Tibial nerve (tissue), 4 donors: ENCODE measurements around the gene NTSR1. TPM values are rescaled to one million over a fixed set of nuclear protein-coding genes. Genes with fewer than 3 reads are reported as not detected.

Experiments
- DNase-seq, 2 donors: peaks; one replicate each; pipeline ENCODE4 v3.0.0-alpha.2; 2019; ENCODE audit warnings: low spot score in 2 of 2
- H3K27ac ChIP-seq, 4 donors: fragments of 200-600 bp; sonication (generic) in 3 of 4; one replicate each; pipeline ENCODE4 v1.5.1; 2017 to 2019; ENCODE audit warnings: mild to moderate bottlenecking in 1 of 4
- H3K27me3 ChIP-seq, 2 donors: fragments of 200-600 bp; sonication (generic) in 1 of 2; one replicate each; pipeline versions ENCODE4 v1.5.1 to v1.6.0; 2017 to 2019
- H3K36me3 ChIP-seq, 3 donors: fragments of 200-600 bp; sonication (generic); one replicate each; pipeline ENCODE4 v1.5.1; 2018 to 2019
- H3K4me1 ChIP-seq, 4 donors: fragments of 200-600 bp; sonication (generic) in 3 of 4; one replicate each; pipeline ENCODE4 v1.5.1; 2017 to 2019
- H3K4me3 ChIP-seq, 4 donors: fragments of 200-600 bp; sonication (generic) in 3 of 4; one replicate each; pipeline ENCODE4 v1.5.1; 2017 to 2019; ENCODE audit warnings: mild to moderate bottlenecking in 1 of 4, moderate library complexity in 1 of 4
- H3K9me3 ChIP-seq, 4 donors: fragments of 200-600 bp; sonication (generic) in 3 of 4; one replicate each; pipeline ENCODE4 v1.5.1; 2017 to 2019
- CTCF ChIP-seq, 5 experiments: fragments of 200-600 bp in 3 of 5; fragments of 450-650 bp in 2 of 5; sonication (generic) in 3 of 5; IDR thresholded peaks; one replicate each; pipeline ENCODE4 v1.5.1; 2016 to 2019; ENCODE audit warnings: antibody characterized with exemption in 5 of 5, mild to moderate bottlenecking in 3 of 5, moderate library complexity in 2 of 5
- EP300 ChIP-seq, 2 donors: sonication (generic); formaldehyde crosslinking; IDR thresholded peaks; one replicate each; pipeline ENCODE4 v1.6.1; 2017; ENCODE audit warnings: antibody characterized with exemption in 2 of 2, mild to moderate bottlenecking in 1 of 2
- POLR2A ChIP-seq, 2 donors: fragments of 450-650 bp; IDR thresholded peaks; one replicate each; pipeline ENCODE4 v1.6.1; 2017; ENCODE audit warnings: antibody characterized with exemption in 2 of 2, mild to moderate bottlenecking in 2 of 2, moderate library complexity in 2 of 2
- WGBS, 2 donors: methylation state at CpG; one replicate each; pipeline ENCODE4 v1.1.5; 2018; 5-methylcytosine and 5-hydroxymethylcytosine counted together
- total RNA-seq, 4 donors: library from RNA; depleted of rRNA; stranded (reverse); fragments of >200 nt; gene quantifications; one replicate each; pipeline ENCODE4 v1.1.0, GENCODE V29; 2016

Gene NTSR1
- total RNA-seq, 4 donors from 2014 or later, result 0.30 TPM; not detected in 3

DNA sequence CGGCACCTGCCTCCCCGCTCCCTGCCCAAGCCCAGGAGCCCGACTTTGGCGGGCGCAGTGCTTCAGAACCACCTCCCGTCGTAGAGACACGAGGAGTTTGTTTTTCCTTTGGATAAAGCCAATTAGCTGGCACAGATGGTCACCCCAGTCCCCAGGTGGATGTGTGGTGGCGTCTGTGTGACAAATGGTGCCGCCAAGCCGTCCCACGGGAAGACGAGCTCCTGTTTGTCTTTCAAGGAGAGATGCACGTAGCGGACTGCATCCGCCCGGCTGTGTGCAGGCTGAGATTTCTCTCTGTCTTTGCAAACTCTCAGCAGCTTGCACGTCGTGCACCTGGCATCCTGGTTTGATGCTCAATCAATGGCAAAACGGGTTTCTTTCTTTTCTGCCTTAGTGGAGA, 71.6 kb downstream of the NTSR1 start:
- TF ChIP-seq CTCF (IDR thresholded peaks at IDR 0.05), result no peak
- TF ChIP-seq POLR2A (IDR thresholded peaks at IDR 0.05), result no peak
- no peak for TF ChIP-seq EP300 (IDR thresholded peaks at IDR 0.05)
- 76 to 84% methylated on average over 20 of the region's 20 CpGs for WGBS, 2 donors
- H3K27me3 ChIP-seq, result no peaks in the 10 kb centered on the region
- DNase-seq, result no peak
- no peaks in the 10 kb centered on the region for H3K9me3 ChIP-seq
- H3K4me1 ChIP-seq, result peaks cover 0 to 12% (median 0%) of the 10 kb centered on the region in 4 donors
- H3K27ac ChIP-seq, result no peak overlapping the region
- H3K4me3 ChIP-seq, result no peak overlapping the region
- no peaks in the 10 kb centered on the region for H3K36me3 ChIP-seq

DNA sequence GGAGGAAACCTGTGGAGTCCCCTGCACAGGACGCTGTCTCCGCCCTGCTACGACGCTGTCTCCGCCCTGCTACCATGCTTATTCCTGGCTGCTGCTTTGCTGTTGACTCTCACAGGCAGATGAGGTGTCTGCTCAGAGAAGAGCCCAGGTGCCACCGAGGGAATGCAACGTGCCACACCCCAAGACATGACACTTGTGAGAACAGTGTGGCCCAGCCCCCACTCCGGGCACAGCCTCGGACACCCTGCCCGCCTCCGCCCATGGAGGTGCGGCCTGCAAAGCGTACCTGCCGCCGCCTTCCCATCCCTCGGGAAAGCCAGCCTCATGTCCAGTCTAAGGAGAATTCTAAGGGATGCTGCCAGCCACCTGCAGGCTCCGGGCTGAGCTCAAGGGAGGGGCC, 72.1 kb downstream of the NTSR1 start:
- Histone ChIP-seq H3K4me3 (no peak overlapping the region), H3K27ac (no peak overlapping the region), H3K4me1 (peaks cover 0 to 12% (median 2%) of the 10 kb centered on the region in 4 donors), H3K9me3 (no peaks in the 10 kb centered on the region), H3K36me3 (no peaks in the 10 kb centered on the region), H3K27me3 (no peaks in the 10 kb centered on the region)
- DNase-seq, result no peak
- TF ChIP-seq CTCF (IDR thresholded peaks at IDR 0.05), result no peak
- no peak for TF ChIP-seq EP300 (IDR thresholded peaks at IDR 0.05)
- no peak for TF ChIP-seq POLR2A (IDR thresholded peaks at IDR 0.05)
- 84% methylated on average over 14 of the region's 17 CpGs for WGBS, 2 donors

DNA sequence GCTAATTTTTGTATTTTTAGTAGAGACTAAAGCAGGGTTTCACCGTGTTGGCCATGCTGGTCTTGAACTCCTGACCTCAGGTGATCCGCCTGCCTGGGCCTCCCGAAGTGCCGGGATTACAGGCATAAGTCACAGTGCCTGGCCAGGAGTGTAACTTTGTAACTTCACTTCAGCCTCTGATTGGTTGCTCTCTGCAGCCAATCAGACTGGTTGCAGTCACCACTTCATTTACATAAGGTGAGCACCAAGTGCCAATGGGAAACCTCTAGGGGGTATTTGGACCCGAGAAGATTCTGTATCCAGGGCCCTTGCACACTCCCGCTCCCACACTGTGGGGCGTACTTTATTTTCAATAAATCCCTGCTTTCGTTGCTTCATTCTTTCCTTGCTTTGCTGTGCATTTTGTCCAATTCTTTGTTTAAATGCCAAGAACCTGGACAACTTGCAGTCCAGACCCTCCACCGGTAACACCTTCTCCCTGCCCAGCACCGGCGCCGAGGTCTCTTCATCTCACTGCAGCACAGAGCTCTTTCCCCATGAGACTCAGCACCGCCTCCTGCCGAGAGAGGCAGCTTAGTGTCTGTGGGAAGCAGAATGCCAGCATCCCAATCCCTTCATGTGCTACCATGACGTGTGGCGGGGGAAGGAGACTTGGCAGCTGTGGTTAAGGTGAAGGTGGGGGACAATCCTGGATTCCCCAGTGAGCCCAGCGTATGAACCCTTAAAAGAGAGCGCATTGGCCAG, 73.7 kb downstream of the NTSR1 start:
- H3K36me3 ChIP-seq, result no peaks in the 10 kb centered on the region
- TF ChIP-seq EP300 (IDR thresholded peaks at IDR 0.05) (no peak), CTCF (IDR thresholded peaks at IDR 0.05) (no peak), POLR2A (IDR thresholded peaks at IDR 0.05) (no peak)
- no peak for DNase-seq
- H3K9me3 ChIP-seq, result no peaks in the 10 kb centered on the region
- no peak overlapping the region for H3K4me3 ChIP-seq
- no peak overlapping the region for H3K27ac ChIP-seq
- peaks cover 0 to 6% (median under 1%) of the 10 kb centered on the region in 4 donors for H3K4me1 ChIP-seq
- H3K27me3 ChIP-seq, result peaks cover 0 to 5% of the 10 kb centered on the region in 2 donors
- 83 to 84% methylated on average over 18 of the region's 18 CpGs for WGBS, 2 donors

- no peaks in the 10 kb centered on the region for H3K36me3 ChIP-seq
- no peak overlapping the region for H3K27ac ChIP-seq
- no peaks in the 10 kb centered on the region for H3K9me3 ChIP-seq
- WGBS, 2 donors, result 31 to 44% methylated on average over 9 of the region's 9 CpGs
- peaks cover 0 to 5% of the 10 kb centered on the region in 2 donors for H3K27me3 ChIP-seq
- peaks cover 0 to 10% (median 0%) of the 10 kb centered on the region in 4 donors for H3K4me1 ChIP-seq
- no peak for DNase-seq
- TF ChIP-seq POLR2A (IDR thresholded peaks at IDR 0.05), result no peak
- TF ChIP-seq CTCF (IDR thresholded peaks at IDR 0.05), result no peak
- TF ChIP-seq EP300 (IDR thresholded peaks at IDR 0.05), result no peak
- H3K4me3 ChIP-seq, result no peak overlapping the region
Observed at GRCh38 chr20:62782893-62783278, 74.2 kb downstream of the NTSR1 start.

- Histone ChIP-seq H3K4me1 (peaks cover 0 to 21% (median 0%) of the 10 kb centered on the region in 4 donors), H3K36me3 (no peaks in the 10 kb centered on the region), H3K27me3 (peaks cover 0 to 5% of the 10 kb centered on the region in 2 donors), H3K27ac (no peak overlapping the region), H3K4me3 (no peak overlapping the region), H3K9me3 (no peaks in the 10 kb centered on the region)
- TF ChIP-seq CTCF (IDR thresholded peaks at IDR 0.05) (no peak), POLR2A (IDR thresholded peaks at IDR 0.05) (no peak), EP300 (IDR thresholded peaks at IDR 0.05) (no peak)
- no peak for DNase-seq
- WGBS, 2 donors, result 85 to 90% methylated on average over 15 to 16 of the region's 16 CpGs
Observed at GRCh38 chr20:62784497-62784896, 75.9 kb downstream of the NTSR1 start.
